ENCODE measurements around the gene CACTIN.
"Not testable (repeated sequence)": the region's sequence is repeated elsewhere in the genome, so short reads cannot be mapped to it uniquely, and the experiment has no call there.

CACTIN gene

DNA sequence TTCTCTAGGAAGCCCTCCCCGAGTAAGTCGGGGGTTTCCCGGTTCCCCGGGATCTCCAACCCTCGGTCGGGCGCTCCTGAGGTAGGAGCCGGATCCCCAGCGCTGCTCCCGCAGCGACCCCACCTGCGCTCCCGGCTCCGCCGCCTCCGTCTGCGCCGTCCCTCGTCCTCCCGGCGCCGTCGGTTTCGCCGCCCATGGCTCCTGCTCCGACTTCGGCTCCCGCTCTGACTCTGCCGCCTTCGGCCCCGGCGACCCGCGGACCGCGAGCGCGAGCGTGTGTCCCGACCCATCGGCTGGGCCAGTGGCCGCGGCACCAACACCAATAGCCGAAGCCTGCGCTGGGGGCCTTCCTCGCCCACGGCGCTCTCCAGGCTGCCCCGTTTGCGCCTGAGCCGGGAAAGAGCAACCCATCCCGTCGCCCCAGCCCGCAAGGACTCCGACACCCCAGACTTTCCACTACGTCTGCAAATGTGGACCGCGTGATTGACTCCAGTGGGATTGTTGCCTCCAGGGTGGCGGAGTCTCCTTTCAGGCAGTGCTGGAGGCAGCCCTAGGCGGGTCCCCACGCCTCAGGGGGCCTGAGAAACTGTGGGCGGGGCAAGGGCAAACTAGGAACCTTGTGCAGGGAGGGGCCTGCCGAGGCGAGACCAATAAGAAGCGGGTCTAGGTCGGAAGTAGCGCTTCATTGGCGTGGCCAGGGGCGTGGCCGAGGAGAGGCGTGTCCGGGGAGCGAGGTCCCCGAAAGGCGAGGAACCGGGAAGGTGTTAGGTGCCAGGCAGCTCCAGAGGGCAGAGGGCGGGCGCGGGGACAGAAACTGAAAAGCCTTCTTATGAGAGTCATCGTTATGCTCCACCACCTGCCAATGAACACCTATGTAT lies at the start of gene CACTIN:
Gene CACTIN, minus strand, starts transcription at position 318 of the 878 bp plus-strand sequence. Its CDS starts 28 bp downstream, at position 290.
- peak; percentile 95 for DNase-seq (ENCODE audit: low read depth)

GRCh38 chr19:3674784-3675543 lies 48.4 kb upstream of the CACTIN start:
- no peak for DNase-seq (ENCODE audit: low read depth)

GRCh38 chr19:3673506-3674439 lies 47.2 kb upstream of the CACTIN start:
- no peak for DNase-seq (ENCODE audit: low read depth)

DNA sequence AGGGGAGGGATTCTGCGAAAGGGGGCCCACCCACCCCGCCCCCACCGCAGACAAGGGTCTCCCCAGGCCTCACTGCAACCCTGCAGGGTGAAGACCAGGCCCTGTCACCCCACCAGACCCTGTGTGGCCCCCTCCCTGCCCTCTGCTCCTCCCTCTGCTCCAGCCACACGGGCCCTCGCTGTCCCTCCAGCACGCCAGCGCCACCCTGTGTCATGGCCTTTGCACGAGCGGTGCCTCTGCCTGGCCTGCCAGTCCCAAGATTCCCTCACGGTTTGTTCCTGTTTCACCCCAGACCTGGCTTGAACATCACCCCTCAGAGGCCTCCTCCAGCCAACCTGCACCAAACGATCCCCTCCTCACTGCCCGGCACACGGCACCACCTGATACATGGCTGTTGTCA lies 46.4 kb upstream of the CACTIN start:
- DNase-seq (ENCODE audit: low read depth), result no peak

- no peak for DNase-seq (ENCODE audit: low read depth)
These were observed 46.0 kb upstream of the CACTIN start for GRCh38 chr19:3672575-3672948.

GRCh38 chr19:3671680-3672574 lies 45.3 kb upstream of the CACTIN start:
- no peak for DNase-seq (ENCODE audit: low read depth)

- peak; percentile 50 for DNase-seq (ENCODE audit: low read depth)
These were observed 44.4 kb upstream of the CACTIN start for GRCh38 chr19:3670796-3671679.

DNA sequence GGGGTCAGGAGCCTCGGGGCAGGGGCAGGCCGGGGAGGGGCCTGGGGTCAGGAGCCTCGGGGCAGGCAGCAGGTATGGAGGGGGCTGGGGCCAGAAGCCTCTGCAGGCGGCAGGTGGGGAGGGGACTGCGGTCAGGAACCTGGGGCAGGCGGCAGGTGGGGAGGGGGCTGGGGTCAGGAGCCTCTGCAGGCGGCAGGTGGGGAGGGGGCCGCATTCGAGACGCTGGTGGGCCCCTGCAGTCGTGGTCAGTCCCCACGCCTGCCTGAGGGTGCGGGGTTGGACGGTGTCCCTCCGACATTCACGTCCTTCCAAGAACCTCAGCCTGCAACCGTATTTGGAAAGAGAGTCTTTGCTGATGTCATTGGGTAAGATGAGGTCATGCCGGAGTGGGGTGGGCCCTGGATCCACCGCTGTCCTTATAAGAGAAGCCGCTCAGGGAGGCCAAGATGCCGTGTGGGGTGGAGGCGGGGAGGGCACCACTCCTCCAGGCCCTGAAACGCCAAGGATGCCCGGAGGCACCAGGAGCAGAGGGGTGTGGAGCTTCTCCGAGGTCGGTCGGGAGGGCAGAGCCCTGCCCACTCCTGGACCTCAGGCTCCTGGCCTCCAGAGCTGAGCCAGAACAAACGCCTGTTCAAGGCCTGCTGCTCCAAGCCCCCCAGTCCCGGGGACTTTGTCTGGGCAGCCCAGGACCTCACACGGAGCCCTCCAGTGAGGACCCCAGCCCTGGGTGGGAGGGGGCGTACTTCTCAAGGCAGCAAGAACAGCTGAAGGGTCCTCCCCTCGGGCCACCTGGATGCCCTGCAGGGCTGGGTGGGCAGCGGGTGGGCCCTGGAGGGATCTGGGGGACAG lies 43.6 kb upstream of the CACTIN start:
- peak; percentile 79 for DNase-seq (ENCODE audit: low read depth)

- no peak for DNase-seq (ENCODE audit: low read depth)
These were observed 42.7 kb upstream of the CACTIN start for GRCh38 chr19:3669082-3669946.

DNA sequence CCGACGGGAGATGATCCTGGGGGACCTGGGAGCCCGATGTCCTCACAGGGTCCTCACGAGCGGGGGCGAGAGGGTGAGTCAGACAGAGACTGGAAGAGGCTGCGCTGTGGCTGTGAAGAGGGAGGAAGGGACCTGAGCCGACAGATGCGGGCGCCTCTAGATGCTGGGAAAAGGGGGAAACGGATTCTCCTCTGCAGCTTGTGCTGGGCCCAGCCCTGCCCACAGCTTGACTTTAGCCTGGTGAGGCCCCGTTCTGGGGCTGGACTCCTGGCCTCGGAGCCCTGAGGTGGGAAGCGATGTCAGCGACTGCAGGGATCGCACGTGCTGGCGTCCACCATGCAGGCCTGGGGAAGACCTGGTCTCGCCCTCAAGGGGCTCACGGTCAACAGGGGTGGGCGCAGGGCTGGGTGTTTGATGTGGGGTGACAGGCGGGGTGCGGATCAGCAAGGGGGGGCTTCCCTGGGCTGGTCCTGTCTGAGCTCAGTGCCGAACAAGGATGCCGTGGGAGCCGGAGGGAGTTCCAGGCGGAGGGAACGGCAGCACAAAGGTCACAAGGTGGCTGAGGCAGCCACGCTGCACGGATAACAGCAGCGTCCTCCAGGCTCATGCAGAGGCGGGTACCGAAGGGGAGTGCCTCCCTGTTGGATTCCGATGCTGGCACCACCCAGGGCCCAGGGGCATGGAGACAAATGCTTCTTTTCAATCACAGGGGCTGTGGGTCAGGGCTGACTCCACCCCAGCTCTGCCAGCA lies 41.9 kb upstream of the CACTIN start:
- DNase-seq (ENCODE audit: low read depth), result no peak

- no peak for DNase-seq (ENCODE audit: low read depth)
These were observed 41.2 kb upstream of the CACTIN start for GRCh38 chr19:3667766-3668165.

- DNase-seq (ENCODE audit: low read depth), result no peak
These were observed 40.5 kb upstream of the CACTIN start for GRCh38 chr19:3667037-3667638.

- DNase-seq (ENCODE audit: low read depth), result not testable (repeated sequence)
These were observed 39.9 kb upstream of the CACTIN start for GRCh38 chr19:3666545-3666856.

DNA sequence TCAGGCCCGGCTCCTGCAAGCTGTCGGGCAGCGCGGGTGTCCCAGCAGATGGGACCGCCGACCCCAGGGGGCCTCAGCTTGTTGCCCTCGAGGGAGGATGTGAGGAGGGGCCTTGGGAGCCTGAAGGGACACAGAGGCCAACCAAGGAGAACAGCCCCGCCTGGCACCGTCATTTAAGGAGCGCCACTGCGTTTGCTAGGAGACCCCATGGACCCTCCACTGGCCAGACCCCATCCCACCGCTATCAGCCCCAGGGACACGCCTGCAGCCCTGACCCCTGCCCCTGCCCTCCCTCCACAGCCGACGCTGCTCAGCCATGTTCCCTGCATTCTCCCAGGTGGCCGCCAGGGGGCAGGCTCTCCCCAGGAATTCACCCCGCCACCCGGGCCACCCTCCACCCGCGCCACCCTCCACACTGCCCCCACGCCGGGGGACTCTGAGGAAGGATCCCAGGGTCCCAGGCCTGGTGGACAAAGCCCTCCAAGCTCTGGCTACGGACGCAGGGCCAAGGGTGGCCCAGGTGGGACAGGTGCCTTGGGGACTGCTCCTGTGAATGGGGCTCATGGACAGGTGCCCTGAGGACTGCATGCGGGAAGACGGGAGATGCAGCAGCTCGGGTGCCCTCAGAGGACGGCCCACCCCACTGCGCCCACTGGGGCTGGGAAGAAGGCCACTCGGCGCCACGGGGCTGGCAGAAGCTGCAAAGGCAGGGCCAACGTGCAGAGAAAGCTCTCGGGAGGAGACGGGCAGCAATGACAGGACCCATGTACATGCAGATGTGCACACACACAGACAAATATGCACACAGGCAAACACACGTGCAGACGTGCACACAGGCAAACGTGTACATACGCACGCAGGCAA lies 39.3 kb upstream of the CACTIN start:
- no peak for DNase-seq (ENCODE audit: low read depth)

DNA sequence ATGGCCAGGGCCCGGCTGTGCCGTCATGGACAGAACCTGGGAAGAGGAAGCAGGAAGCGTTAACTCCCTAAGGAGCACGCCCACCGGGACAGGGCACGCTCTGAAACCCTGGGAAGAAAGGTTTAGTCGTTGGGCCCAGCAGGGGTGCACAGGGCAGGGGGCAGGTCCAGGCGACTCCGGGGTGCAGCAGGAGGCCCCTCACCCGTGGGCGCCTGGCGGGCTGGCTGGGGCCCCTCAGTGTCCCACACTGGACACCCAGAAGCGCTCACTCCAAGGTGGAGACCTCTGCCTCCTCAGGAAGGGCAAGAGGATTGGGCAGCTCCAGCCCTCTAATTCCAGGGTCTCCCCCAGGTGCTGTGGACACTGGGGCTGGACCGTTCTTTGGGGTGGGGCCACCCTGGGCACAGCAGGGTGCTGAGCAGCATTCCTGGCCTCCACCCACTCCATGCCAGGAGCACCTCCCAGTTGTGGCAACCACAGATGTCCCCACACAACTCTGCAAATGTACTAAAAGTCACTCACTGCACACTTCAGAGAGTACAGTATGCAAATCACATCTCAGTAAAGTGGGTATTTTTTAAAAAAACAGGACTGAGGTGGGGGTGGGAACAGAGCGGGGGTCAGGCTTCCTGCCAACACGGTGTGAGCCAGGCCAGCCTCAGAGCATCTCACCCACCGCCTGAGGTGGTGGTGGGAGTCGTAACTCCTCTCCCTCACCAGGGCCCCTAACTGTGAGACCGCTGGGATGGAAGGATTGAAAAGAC lies 38.5 kb upstream of the CACTIN start:
- DNase-seq (ENCODE audit: low read depth), result no peak
